Esophagus squamous epithelium (tissue), 4 donors: ENCODE measurements around the gene ZNFX1.

Experiments used
- POLR2A ChIP-seq, 4 donors: fragments of 450-650 bp; IDR thresholded peaks; one replicate each; pipeline ENCODE4 v1.6.1; 2017; ENCODE audit warnings: antibody characterized with exemption in 4 of 4, mild to moderate bottlenecking in 4 of 4, moderate library complexity in 3 of 4
- TF ChIP-seq, protein P1 (sequence below), 6 experiments: fragments of 450-650 bp in 4 of 6; fragments of 200-600 bp in 2 of 6; sonication (generic) in 2 of 6; IDR thresholded peaks; one replicate each; pipeline ENCODE4 v1.5.1; 2016 to 2019; ENCODE audit warnings: antibody characterized with exemption in 6 of 6, mild to moderate bottlenecking in 4 of 6, moderate library complexity in 4 of 6

GRCh38 chr20:49291200-49291599 lies 13.3 kb upstream of the ZNFX1 start:
- TF ChIP-seq, protein P1, sequence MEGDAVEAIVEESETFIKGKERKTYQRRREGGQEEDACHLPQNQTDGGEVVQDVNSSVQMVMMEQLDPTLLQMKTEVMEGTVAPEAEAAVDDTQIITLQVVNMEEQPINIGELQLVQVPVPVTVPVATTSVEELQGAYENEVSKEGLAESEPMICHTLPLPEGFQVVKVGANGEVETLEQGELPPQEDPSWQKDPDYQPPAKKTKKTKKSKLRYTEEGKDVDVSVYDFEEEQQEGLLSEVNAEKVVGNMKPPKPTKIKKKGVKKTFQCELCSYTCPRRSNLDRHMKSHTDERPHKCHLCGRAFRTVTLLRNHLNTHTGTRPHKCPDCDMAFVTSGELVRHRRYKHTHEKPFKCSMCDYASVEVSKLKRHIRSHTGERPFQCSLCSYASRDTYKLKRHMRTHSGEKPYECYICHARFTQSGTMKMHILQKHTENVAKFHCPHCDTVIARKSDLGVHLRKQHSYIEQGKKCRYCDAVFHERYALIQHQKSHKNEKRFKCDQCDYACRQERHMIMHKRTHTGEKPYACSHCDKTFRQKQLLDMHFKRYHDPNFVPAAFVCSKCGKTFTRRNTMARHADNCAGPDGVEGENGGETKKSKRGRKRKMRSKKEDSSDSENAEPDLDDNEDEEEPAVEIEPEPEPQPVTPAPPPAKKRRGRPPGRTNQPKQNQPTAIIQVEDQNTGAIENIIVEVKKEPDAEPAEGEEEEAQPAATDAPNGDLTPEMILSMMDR (IDR thresholded peaks at IDR 0.05): no peak
- no peak for TF ChIP-seq POLR2A (IDR thresholded peaks at IDR 0.05)
